ENCODE data around the gene TMEM119. TPM values are rescaled to one million over a fixed set of nuclear protein-coding genes. Genes with fewer than 3 reads are reported as not detected.

Gene TMEM119
- total RNA-seq, 1 donor, result 164 TPM

DNA sequence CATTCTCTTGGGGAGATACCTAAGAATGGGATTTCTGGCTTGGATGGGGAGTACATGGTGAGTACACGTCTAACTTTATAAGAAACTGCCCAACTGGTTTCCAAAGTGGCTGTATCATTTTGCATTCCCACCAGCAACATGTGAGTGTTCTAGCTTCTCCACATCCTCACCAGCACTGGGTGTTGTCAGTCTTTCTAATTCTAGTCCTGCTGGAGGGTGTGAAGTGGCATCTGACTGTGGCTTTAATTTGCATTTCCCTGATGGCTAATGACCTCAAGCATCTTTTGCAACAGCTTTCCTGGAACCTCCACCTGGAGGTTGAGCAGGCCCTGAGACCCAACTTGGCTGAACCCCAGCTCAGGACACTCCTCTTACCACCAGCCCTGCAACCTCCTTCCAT, 18.0 kb upstream of the TMEM119 start:
- H3K4me3 ChIP-seq (ENCODE audit: low read depth, low read length), result no peak overlapping the region
- no peak for DNase-seq (ENCODE audit: low read depth)
- TF ChIP-seq, protein P1, sequence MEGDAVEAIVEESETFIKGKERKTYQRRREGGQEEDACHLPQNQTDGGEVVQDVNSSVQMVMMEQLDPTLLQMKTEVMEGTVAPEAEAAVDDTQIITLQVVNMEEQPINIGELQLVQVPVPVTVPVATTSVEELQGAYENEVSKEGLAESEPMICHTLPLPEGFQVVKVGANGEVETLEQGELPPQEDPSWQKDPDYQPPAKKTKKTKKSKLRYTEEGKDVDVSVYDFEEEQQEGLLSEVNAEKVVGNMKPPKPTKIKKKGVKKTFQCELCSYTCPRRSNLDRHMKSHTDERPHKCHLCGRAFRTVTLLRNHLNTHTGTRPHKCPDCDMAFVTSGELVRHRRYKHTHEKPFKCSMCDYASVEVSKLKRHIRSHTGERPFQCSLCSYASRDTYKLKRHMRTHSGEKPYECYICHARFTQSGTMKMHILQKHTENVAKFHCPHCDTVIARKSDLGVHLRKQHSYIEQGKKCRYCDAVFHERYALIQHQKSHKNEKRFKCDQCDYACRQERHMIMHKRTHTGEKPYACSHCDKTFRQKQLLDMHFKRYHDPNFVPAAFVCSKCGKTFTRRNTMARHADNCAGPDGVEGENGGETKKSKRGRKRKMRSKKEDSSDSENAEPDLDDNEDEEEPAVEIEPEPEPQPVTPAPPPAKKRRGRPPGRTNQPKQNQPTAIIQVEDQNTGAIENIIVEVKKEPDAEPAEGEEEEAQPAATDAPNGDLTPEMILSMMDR (IDR thresholded peaks at IDR 0.05; ENCODE audit: insufficient read depth, low read length), result no peak

DNA sequence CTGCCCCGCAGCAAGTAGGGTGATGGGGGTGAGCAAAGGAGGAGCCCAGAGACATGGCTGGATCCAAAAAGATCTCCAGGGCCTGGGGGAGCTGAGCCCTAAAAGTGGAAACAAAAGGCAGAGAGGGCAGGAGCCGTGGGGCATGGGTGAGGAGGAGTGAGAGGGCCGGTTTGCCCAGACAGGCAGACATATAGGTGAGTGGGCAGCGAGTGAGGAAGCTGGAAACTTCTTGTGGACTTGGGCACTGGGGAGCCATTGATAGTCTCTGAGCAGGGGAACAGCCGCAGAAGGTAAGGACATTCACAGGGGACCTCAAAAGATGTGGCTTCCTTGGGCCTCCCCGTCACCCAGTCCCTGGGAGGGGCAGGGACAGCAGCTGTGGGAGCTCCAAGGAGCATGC, 16.8 kb upstream of the TMEM119 start:
- no peak for DNase-seq (ENCODE audit: low read depth)
- TF ChIP-seq, protein P1 (IDR thresholded peaks at IDR 0.05; ENCODE audit: insufficient read depth, low read length), result no peak
- no peak overlapping the region for H3K4me3 ChIP-seq (ENCODE audit: low read depth, low read length)

DNA sequence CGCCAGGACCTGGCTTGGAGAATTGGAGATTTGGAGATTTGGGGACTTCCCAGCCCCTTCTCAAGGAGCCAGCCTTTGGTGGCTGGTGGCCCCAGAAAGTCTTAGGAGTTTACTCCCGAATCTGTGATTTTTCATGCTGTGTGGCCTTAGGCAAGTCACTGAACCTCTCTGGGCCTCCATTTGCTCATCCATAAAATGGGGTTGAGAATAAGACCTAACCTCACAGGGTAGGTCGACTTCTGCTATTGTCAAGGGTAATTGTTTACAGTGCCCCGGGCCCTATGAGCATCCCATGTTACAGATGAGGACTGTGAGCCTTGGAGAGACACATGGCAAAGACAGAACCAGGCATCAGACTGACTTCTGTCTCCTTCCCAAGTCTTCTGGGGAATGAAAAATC, 16.2 kb upstream of the TMEM119 start:
- H3K4me3 ChIP-seq (ENCODE audit: low read depth, low read length), result no peak overlapping the region
- TF ChIP-seq, protein P1 (IDR thresholded peaks at IDR 0.05; ENCODE audit: insufficient read depth, low read length), result no peak
- no peak for DNase-seq (ENCODE audit: low read depth)

DNA sequence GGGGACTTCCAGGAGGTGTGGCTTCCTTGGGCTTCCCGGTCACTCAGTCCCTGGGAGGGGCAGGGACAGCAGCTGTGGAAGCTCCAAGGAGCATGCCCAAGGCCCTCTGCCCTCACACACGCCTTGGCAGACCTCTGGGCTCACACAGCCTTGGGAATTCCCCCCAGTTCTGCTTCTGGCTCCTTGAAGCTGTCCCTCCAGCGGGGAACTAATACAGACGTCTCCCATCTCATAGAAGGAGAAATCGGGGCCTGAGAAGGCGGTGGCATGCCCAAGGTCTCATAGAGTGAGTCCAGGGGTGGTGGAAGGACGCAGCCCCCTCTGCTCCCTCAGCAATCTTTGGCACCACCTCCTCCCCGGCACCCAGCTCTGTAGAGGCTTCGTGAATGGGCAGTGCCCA, 15.7 kb upstream of the TMEM119 start:
- no peak for DNase-seq (ENCODE audit: low read depth)
- TF ChIP-seq, protein P1 (IDR thresholded peaks at IDR 0.05; ENCODE audit: insufficient read depth, low read length), result no peak

DNA sequence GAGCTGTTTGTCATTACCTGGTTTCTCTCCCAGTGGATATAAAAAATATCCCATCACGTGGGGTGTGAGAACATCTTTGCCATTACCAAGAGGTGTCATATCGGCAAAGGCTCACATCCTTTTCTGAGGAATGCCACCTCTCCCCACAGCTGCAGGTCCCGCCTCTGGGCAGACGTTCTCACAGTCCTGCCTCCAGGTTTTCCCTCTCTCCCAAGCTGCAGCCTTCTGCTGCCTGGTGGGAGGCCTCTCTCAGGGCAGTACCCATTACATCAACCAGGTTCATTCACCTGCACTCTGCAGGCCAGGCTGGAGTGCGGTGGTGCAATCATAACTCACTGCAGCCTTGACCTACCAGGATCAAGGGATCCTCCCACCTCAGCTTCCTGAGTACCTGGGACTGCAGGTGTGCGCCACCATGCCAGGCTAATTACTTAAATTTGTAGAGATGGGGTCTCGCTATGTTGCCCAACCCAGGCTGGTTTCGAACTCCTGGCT, 15.0 kb upstream of the TMEM119 start:
- DNase-seq (ENCODE audit: low read depth), result no peak
- no peak overlapping the region for H3K4me3 ChIP-seq (ENCODE audit: low read depth, low read length)
- TF ChIP-seq, protein P1 (IDR thresholded peaks at IDR 0.05; ENCODE audit: insufficient read depth, low read length), result no peak

More for the DNA sequence above, 15.7 kb upstream of the TMEM119 start:
- no peak overlapping the region for H3K4me3 ChIP-seq (ENCODE audit: low read depth, low read length)

DNA sequence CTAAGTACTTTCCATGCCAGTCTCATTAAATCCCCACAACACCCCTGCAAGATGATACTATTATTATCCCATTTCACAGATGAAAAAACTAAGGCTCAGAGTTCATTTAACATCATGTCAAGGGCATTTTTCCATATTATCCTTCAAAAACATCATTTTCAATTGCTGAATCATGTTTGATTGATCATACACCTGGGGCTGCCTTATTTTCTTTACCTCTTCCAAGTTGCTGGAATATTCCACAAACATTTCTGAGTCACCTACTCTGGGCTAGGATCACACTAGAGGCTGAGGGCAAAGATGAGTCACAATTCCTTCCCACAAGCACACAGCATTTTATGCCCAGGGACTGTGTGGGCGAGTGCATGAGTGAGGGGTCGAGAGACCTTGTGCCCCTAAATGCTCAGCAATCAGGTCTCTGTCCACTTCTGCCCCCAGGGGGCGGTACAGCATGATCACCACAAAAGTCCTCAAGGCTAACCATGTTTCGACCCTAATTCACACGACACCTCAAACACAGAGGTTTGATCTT, 14.1 kb upstream of the TMEM119 start:
- DNase-seq (ENCODE audit: low read depth), result peak; percentile 78
- TF ChIP-seq, protein P1 (IDR thresholded peaks at IDR 0.05; ENCODE audit: insufficient read depth, low read length), result peak; percentile 39
- H3K4me3 ChIP-seq (ENCODE audit: low read depth, low read length), result no peak overlapping the region
